RWPE1 (cell line): ENCODE data around the gene INPP5A.

ENCODE experiments used
- CTCF ChIA-PET: fragments of 350-600 bp; sonication (Branson Sonifier 250); formaldehyde crosslinking; extraction: SDS; loops from one replicate; lab custom pipeline; 2021; lab: Yijun Ruan, JAX
- POLR2A ChIA-PET: fragments of 400-600 bp; formaldehyde crosslinking; extraction: SDS; loops from one replicate; lab custom pipeline; 2020; ENCODE audit warnings: antibody characterized with exemption; ENCODE audit not compliant: low non-redundant PET; lab: Yijun Ruan, JAX
- DNase-seq: peaks from one replicate; pipeline ENCODE4 v3.0.0; 2012; ENCODE audit warnings: low spot score
- H3K27ac ChIP-seq: fragments of 450-650 bp; 2 replicates; pipeline ENCODE4 v1.5.1; 2017
- TF ChIP-seq, protein P1 (sequence below): fragments of 450-650 bp; conservative IDR thresholded peaks from 2 replicates; pipeline ENCODE4 v1.5.1; 2017; ENCODE audit warnings: low read depth, mild to moderate bottlenecking

Gene INPP5A

DNA sequence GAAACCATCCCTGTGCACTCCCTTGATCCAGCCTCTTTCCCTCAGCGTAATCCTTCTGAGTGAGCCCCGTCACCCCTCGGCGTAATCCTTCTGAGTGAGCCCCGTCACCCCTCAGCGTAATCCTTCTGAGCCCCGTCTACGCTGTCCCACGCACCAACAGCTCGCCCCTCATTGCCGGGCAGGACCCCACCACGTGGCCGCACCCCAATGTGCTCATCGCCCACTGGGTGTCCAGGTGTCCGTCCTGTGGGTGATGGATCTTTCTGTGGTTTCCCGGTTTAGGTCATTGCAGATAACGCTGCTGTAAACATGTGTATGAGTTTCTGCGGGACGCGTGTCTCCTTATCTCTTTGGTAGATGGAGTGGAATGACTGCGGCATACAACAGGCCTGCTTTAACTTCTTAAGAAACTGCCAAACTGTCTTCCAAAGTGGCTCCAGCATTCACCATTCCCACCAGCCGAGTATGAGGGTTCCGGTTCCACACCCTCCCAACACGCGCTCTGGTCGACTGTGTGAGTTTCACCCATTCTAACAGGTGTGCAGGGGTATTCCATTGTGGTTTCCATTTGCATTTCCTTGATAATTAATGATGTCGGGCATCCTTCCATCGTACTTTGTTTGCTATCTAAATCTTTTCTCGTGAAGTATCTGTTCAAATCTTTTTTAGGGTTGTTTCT is 290.4 kb downstream of the INPP5A start:
- TF ChIP-seq, protein P1, sequence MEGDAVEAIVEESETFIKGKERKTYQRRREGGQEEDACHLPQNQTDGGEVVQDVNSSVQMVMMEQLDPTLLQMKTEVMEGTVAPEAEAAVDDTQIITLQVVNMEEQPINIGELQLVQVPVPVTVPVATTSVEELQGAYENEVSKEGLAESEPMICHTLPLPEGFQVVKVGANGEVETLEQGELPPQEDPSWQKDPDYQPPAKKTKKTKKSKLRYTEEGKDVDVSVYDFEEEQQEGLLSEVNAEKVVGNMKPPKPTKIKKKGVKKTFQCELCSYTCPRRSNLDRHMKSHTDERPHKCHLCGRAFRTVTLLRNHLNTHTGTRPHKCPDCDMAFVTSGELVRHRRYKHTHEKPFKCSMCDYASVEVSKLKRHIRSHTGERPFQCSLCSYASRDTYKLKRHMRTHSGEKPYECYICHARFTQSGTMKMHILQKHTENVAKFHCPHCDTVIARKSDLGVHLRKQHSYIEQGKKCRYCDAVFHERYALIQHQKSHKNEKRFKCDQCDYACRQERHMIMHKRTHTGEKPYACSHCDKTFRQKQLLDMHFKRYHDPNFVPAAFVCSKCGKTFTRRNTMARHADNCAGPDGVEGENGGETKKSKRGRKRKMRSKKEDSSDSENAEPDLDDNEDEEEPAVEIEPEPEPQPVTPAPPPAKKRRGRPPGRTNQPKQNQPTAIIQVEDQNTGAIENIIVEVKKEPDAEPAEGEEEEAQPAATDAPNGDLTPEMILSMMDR = no peak
- H3K27ac ChIP-seq = no peak overlapping the region
- ChIA-PET POLR2A (no interaction called here), CTCF (no interaction called here)
- no peak for DNase-seq

DNA sequence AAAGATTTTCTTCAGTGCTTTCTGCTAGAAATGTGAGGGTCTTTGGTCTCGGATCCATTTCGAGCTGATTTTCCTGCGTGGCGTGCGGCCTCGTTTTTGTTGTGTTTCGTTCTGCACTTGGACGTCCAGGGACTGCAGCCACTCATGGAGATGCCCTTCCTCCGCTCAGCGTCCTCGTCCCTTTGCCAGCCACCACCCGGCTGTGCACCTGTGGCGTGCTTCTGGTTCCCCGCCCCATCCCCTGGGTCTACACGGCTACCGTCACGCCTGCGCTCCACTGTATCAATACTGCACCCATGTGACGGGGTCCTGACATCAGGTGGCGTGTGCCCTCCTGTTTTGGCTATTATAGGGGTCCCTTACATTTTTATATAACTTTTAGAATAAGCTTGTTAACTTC is 291.1 kb downstream of the INPP5A start:
- no peak overlapping the region for H3K27ac ChIP-seq
- POLR2A ChIA-PET = no interaction called here

DNA sequence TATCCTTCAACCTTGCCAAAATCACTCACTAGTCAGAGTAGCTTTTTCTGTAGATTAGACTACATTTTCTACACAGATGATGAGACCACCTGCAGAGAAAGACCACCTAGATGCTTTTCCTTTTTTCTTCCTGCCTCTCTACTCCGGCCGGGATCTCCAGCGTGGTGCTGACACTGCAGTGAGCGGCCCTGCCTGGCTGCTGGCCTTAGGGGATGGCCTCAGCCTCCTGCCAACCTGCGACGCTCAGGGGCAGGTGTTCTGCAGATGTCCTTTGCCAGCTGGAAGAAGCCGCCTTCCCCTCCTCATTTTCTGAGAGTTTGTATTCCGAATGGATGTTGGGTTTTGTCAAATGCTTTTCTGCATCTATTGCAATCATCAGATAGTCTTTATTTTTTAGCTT is 291.8 kb downstream of the INPP5A start:
- DNase-seq = no peak
- CTCF ChIA-PET = no interaction called here
- TF ChIP-seq, protein P1 = no peak
- no peak overlapping the region for H3K27ac ChIP-seq
- POLR2A ChIA-PET = no interaction called here

More for the DNA sequence above, 291.1 kb downstream of the INPP5A start:
- CTCF ChIA-PET = no interaction called here
- TF ChIP-seq, protein P1 = no peak
- no peak for DNase-seq

DNA sequence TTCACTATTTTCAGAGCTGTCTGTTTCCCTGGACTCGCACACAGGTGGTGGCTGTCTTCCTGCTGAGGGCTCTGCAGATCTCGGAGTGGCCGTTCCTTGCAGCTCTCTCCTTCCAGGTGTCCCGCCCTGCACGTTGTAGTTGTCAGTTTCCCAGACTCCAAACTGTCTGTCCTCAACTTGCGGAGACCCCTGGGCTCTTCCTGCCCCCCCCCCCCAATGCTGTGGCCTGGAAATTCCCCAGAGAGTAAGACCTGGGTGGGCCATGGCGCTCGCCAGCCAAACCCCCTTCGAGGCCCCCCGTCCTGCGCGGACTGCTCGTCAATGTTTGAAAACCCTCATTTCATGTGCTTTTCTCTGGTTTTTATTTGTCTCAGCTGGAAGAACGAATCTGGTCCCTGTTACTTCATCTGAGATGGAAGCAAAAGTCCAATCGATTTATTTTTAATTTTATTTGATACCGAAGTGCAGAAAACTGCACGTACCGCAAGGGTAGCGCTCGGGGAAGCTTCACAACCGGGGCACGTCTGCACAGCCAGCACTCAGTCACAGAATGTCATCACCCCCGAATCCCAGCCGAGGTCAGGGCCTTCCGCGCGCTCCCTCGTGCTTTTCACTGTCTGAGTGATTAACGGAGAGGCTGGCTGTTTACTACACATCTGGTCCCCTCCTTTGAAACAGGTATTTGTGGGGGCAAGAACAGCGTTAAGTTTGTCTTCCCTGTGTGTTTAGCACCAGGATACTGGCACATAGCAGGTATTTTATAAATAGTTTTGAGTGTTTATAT is 294.8 kb downstream of the INPP5A start:
- TF ChIP-seq, protein P1 = no peak
- ChIA-PET POLR2A (interaction anchor here (0.6 kb wide), 1 partner anchor 559 kb away, joined by 8 read pairs; no protein-coding TSS in a partner anchor), CTCF (interaction anchor here (1.1 kb wide), 1 partner anchor 177 kb away, joined by 3 read pairs; no protein-coding TSS in a partner anchor)
- no peak for DNase-seq
- H3K27ac ChIP-seq = no peak overlapping the region
